HEK293T (cell line): Measurements from ENCODE around the gene PPP1R3E.

Source experiments
- CTCF ChIA-PET: fragments of 350-600 bp; formaldehyde crosslinking; extraction: SDS; loops from one replicate; lab custom pipeline; 2021; ENCODE audit warnings: antibody characterized with exemption, inconsistent platforms; lab: Yijun Ruan, JAX
- POLR2A ChIA-PET: fragments of 350-600 bp; formaldehyde crosslinking; extraction: SDS; loops from one replicate; lab custom pipeline; 2020; ENCODE audit warnings: antibody characterized with exemption, inconsistent platforms; lab: Yijun Ruan, JAX
- DNase-seq: peaks from one replicate; pipeline ENCODE4 v3.0.0; 2012; ENCODE audit warnings: mixed read lengths; ENCODE audit errors: extremely low spot score
- ARNT ChIP-seq: fragments of 450-650 bp; IDR thresholded peaks from 2 replicates; pipeline ENCODE4 v1.6.1; 2017; ENCODE audit warnings: mild to moderate bottlenecking
- BHLHE40 ChIP-seq: fragments of 450-650 bp; IDR thresholded peaks from 2 replicates; pipeline ENCODE4 v1.6.1; 2016; ENCODE audit warnings: mild to moderate bottlenecking, moderate library complexity, borderline replicate concordance
- CTBP1 ChIP-seq: fragments of 450-650 bp; IDR thresholded peaks from 2 replicates; pipeline ENCODE4 v1.6.1; 2016; ENCODE audit warnings: borderline replicate concordance
- ELF4 ChIP-seq: fragments of 450-650 bp; IDR thresholded peaks from 2 replicates; pipeline ENCODE4 v1.6.1; 2017; ENCODE audit warnings: antibody characterized with exemption
- FOXA1 ChIP-seq: fragments of 450-650 bp; IDR thresholded peaks from 2 replicates; pipeline ENCODE4 v1.6.1; 2016; ENCODE audit warnings: mild to moderate bottlenecking
- FOXK2 ChIP-seq: fragments of 450-650 bp; IDR thresholded peaks from 2 replicates; pipeline ENCODE4 v1.6.1; 2016; ENCODE audit warnings: mild to moderate bottlenecking
- FOXM1 ChIP-seq: fragments of 450-650 bp; IDR thresholded peaks from 2 replicates; pipeline ENCODE4 v1.6.1; 2017; ENCODE audit warnings: mild to moderate bottlenecking, borderline replicate concordance
- HDGF ChIP-seq: fragments of 450-650 bp; IDR thresholded peaks from 2 replicates; pipeline ENCODE4 v1.6.1; 2017; ENCODE audit warnings: antibody characterized with exemption, borderline replicate concordance
- L3MBTL2 ChIP-seq: fragments of 450-650 bp; conservative IDR thresholded peaks from 2 replicates; pipeline ENCODE4 v1.6.1; 2016; ENCODE audit warnings: mild to moderate bottlenecking
- LEF1 ChIP-seq: fragments of 450-650 bp; IDR thresholded peaks from 2 replicates; pipeline ENCODE4 v1.6.1; 2017; ENCODE audit warnings: mild to moderate bottlenecking, borderline replicate concordance
- NFRKB ChIP-seq: fragments of 450-650 bp; IDR thresholded peaks from 2 replicates; pipeline ENCODE4 v1.6.1; 2016; ENCODE audit warnings: mild to moderate bottlenecking, moderate library complexity
- PKNOX1 ChIP-seq: fragments of 450-650 bp; IDR thresholded peaks from 2 replicates; pipeline ENCODE4 v1.6.1; 2016
- SP1 ChIP-seq: fragments of 450-650 bp; IDR thresholded peaks from 2 replicates; pipeline ENCODE4 v1.6.1; 2017
- SUZ12 ChIP-seq: fragments of 450-650 bp; IDR thresholded peaks from 2 replicates; pipeline ENCODE4 v1.6.1; 2016; ENCODE audit warnings: mild to moderate bottlenecking
- TARDBP ChIP-seq: fragments of 450-650 bp; IDR thresholded peaks from 2 replicates; pipeline ENCODE4 v1.6.1; 2016
- ZNF384 ChIP-seq: fragments of 450-650 bp; IDR thresholded peaks from 2 replicates; pipeline ENCODE4 v1.6.1; 2016

Gene PPP1R3E

GRCh38 chr14:23346693-23347405, 44.2 kb upstream of the PPP1R3E start:
- ChIA-PET POLR2A (interaction anchor here (1.8 kb wide), 1 partner anchor 26 kb away, joined by 11 read pairs; the partner anchor contains the start of gene PABPN1), CTCF (interaction anchor here (2.3 kb wide), 1 partner anchor 13 kb away, joined by 8 read pairs; no protein-coding TSS in a partner anchor)
- TF ChIP-seq NFRKB (no peak), SUZ12 (no peak), LEF1 (no peak)
- no peak for DNase-seq

- ChIA-PET POLR2A (interaction anchor here (1.1 to 1.8 kb wide), 2 partner anchors 25 to 251 kb away, joined by 3 to 11 read pairs; partner anchors contain the start of genes ACIN1, C14orf119 and PABPN1), CTCF (interaction anchor here (0.9 to 2.3 kb wide), 3 partner anchors 14 to 37 kb away, joined by 3 to 8 read pairs (median 5); no protein-coding TSS in a partner anchor)
- no peak for TF ChIP-seq CTBP1
- no peak for TF ChIP-seq FOXA1
- DNase-seq: no peak
These were observed 43.5 kb upstream of the PPP1R3E start for GRCh38 chr14:23345987-23346692.

- DNase-seq: no peak
- no peak for TF ChIP-seq FOXK2
- no peak for TF ChIP-seq ELF4
- no peak for TF ChIP-seq NFRKB
- TF ChIP-seq SUZ12: no peak
- no peak for TF ChIP-seq SP1
- TF ChIP-seq CTBP1: no peak
- no peak for TF ChIP-seq FOXA1
- TF ChIP-seq BHLHE40: no peak
- TF ChIP-seq PKNOX1: no peak
- no peak for TF ChIP-seq L3MBTL2
- no peak for TF ChIP-seq FOXM1
- ChIA-PET CTCF (interaction anchor here (1.6 kb wide), 1 partner anchor 16 kb away, joined by 3 read pairs; no protein-coding TSS in a partner anchor), POLR2A (interaction anchor here (1.0 kb wide), 1 partner anchor 17 kb away, joined by 3 read pairs; no protein-coding TSS in a partner anchor)
These were observed 41.8 kb upstream of the PPP1R3E start for GRCh38 chr14:23344481-23344880.

- DNase-seq: no peak
- ChIA-PET CTCF (no interaction called here), POLR2A (no interaction called here)
- no peak for TF ChIP-seq LEF1
- TF ChIP-seq PKNOX1: no peak
- TF ChIP-seq NFRKB: no peak
- TF ChIP-seq BHLHE40: no peak
- no peak for TF ChIP-seq ZNF384
- TF ChIP-seq ELF4: no peak
- no peak for TF ChIP-seq SP1
- no peak for TF ChIP-seq TARDBP
- no peak for TF ChIP-seq HDGF
- TF ChIP-seq ARNT: no peak
- no peak for TF ChIP-seq L3MBTL2
- no peak for TF ChIP-seq SUZ12
- TF ChIP-seq FOXK2: no peak
These were observed 37.0 kb upstream of the PPP1R3E start for GRCh38 chr14:23339506-23340268.

- POLR2A ChIA-PET: no interaction called here
These were observed 33.0 kb upstream of the PPP1R3E start for GRCh38 chr14:23335623-23336022.

More at GRCh38 chr14:23335623-23336022, 33.0 kb upstream of the PPP1R3E start:
- TF ChIP-seq LEF1 (no peak), L3MBTL2 (no peak), SP1 (no peak), ZNF384 (no peak), TARDBP (no peak), NFRKB (no peak), PKNOX1 (no peak), ARNT (no peak), ELF4 (no peak), FOXM1 (no peak), FOXA1 (no peak), SUZ12 (no peak), HDGF (no peak)
- DNase-seq: no peak
- CTCF ChIA-PET: no interaction called here
